Measurements from ENCODE around the gene CXXC5. TPM values are rescaled to one million over a fixed set of nuclear protein-coding genes. Genes with fewer than 3 reads are reported as not detected.
A peak's percentile ranks its signal among the peaks of the same experiment; 100 is the strongest.

Gene CXXC5
- total RNA-seq, 1 donor from 2014 or later: 151 TPM

- H3K9me3 Mint-ChIP-seq (ENCODE audit: unreplicated experiment): no peaks in the 10 kb centered on the region
Observed at GRCh38 chr5:139683295-139684271, 35.4 kb downstream of the CXXC5 start.

GRCh38 chr5:139684350-139684880 is 36.3 kb downstream of the CXXC5 start:
- no peak overlapping the region for H3K27ac ChIP-seq (ENCODE audit: low read depth, low read length)
- Mint-ChIP-seq H3K4me1 (ENCODE audit: low read depth, unreplicated experiment) (peaks cover 48% of the 10 kb centered on the region), H3K27ac (ENCODE audit: unreplicated experiment) (peak overlapping the region; percentile 34), H3K36me3 (ENCODE audit: low read depth, unreplicated experiment) (peaks cover 30% of the 10 kb centered on the region), H3K27me3 (ENCODE audit: low read depth, unreplicated experiment) (no peaks in the 10 kb centered on the region), H3K4me3 (ENCODE audit: unreplicated experiment) (peak overlapping the region; percentile 29), H3K9me3 (ENCODE audit: unreplicated experiment) (no peaks in the 10 kb centered on the region)
- H4K20me1 ChIP-seq (ENCODE audit: insufficient read depth, low read length): peaks cover 47% of the 10 kb centered on the region
- H3K4me3 ChIP-seq (ENCODE audit: insufficient read depth, low read depth, low read length): no peak overlapping the region
- peaks cover 48% of the 10 kb centered on the region for H3K4me1 ChIP-seq (ENCODE audit: insufficient read depth, low read length)
- H3K4me2 ChIP-seq (ENCODE audit: low read length): no peak overlapping the region
- DNase-seq (ENCODE audit: low read depth) (no peak), FAIRE-seq (no peak)
- no peak overlapping the region for H2AFZ ChIP-seq (ENCODE audit: low read depth, low read length)
- H3K9ac ChIP-seq (ENCODE audit: low read length): peak overlapping the region; percentile 29
- no peaks in the 10 kb centered on the region for H3K9me3 ChIP-seq (ENCODE audit: insufficient read depth, low read depth, low read length)
- no peaks in the 10 kb centered on the region for H3K27me3 ChIP-seq (ENCODE audit: insufficient read depth, low read length)
- peaks cover 5% of the 10 kb centered on the region for H3K36me3 ChIP-seq (ENCODE audit: insufficient read depth, low read length)
- H3K79me2 ChIP-seq (ENCODE audit: insufficient read depth, low read length): peaks cover 44% of the 10 kb centered on the region
- no peak for TF ChIP-seq EZH2 (IDR thresholded peaks at IDR 0.05; ENCODE audit: insufficient read depth, low read length)
- no peak for TF ChIP-seq CTCF (IDR thresholded peaks at IDR 0.05; ENCODE audit: insufficient read depth, low read depth, low read length)

More at GRCh38 chr5:139683295-139684271, 35.4 kb downstream of the CXXC5 start:
- no peaks in the 10 kb centered on the region for H3K27me3 Mint-ChIP-seq (ENCODE audit: low read depth, unreplicated experiment)
- H3K27me3 ChIP-seq (ENCODE audit: insufficient read depth, low read length): no peaks in the 10 kb centered on the region
- peaks cover 53% of the 10 kb centered on the region for H3K79me2 ChIP-seq (ENCODE audit: insufficient read depth, low read length)
- peak overlapping the region; percentile 29 for H3K4me3 Mint-ChIP-seq (ENCODE audit: unreplicated experiment)
- no peak overlapping the region for H2AFZ ChIP-seq (ENCODE audit: low read depth, low read length)
- H3K27ac Mint-ChIP-seq (ENCODE audit: unreplicated experiment): peak overlapping the region; percentile 82
- peaks cover 5% of the 10 kb centered on the region for H3K36me3 ChIP-seq (ENCODE audit: insufficient read depth, low read length)
- DNase-seq (ENCODE audit: low read depth) (no peak), FAIRE-seq (no peak)
- H3K4me3 ChIP-seq (ENCODE audit: insufficient read depth, low read depth, low read length): no peak overlapping the region
- peak overlapping the region; percentile 29 for H3K9ac ChIP-seq (ENCODE audit: low read length)
- no peak overlapping the region for H3K27ac ChIP-seq (ENCODE audit: low read depth, low read length)
- H3K4me2 ChIP-seq (ENCODE audit: low read length): peak overlapping the region; percentile 22
- H3K4me1 ChIP-seq (ENCODE audit: insufficient read depth, low read length): peaks cover 48% of the 10 kb centered on the region
- TF ChIP-seq CTCF (IDR thresholded peaks at IDR 0.05; ENCODE audit: insufficient read depth, low read depth, low read length): no peak
- TF ChIP-seq EZH2 (IDR thresholded peaks at IDR 0.05; ENCODE audit: insufficient read depth, low read length): no peak
- peaks cover 56% of the 10 kb centered on the region for H4K20me1 ChIP-seq (ENCODE audit: insufficient read depth, low read length)
- no peaks in the 10 kb centered on the region for H3K9me3 ChIP-seq (ENCODE audit: insufficient read depth, low read depth, low read length)
- peaks cover 26% of the 10 kb centered on the region for H3K36me3 Mint-ChIP-seq (ENCODE audit: low read depth, unreplicated experiment)
- peaks cover 47% of the 10 kb centered on the region for H3K4me1 Mint-ChIP-seq (ENCODE audit: low read depth, unreplicated experiment)
